HUES48 (cell line): ENCODE data around the gene SNCA.

Experiments
- H3K27ac ChIP-seq: one replicate; pipeline ENCODE4 v1.7.0; 2013; ENCODE audit warnings: low read depth, low read length, inconsistent platforms
- H3K27me3 ChIP-seq: 2 replicates; pipeline ENCODE4 v1.6.1; 2013; ENCODE audit warnings: mild to moderate bottlenecking, low read length; ENCODE audit not compliant: control insufficient read depth, insufficient read depth
- H3K36me3 ChIP-seq: 2 replicates; pipeline ENCODE4 v1.6.1; 2013; ENCODE audit warnings: low read length; ENCODE audit not compliant: control insufficient read depth, insufficient read depth
- H3K4me1 ChIP-seq: 2 replicates; pipeline ENCODE4 v1.6.1; 2013; ENCODE audit warnings: mild to moderate bottlenecking, low read length; ENCODE audit not compliant: control insufficient read depth, insufficient read depth
- H3K4me3 ChIP-seq: 2 replicates; pipeline ENCODE4 v1.5.1; 2013; ENCODE audit warnings: mild to moderate bottlenecking, low read depth, low read length
- H3K9ac ChIP-seq: 2 replicates; pipeline ENCODE4 v1.6.1; 2013; ENCODE audit warnings: mild to moderate bottlenecking, low read depth, low read length, moderate library complexity
- H3K9me3 ChIP-seq: 2 replicates; pipeline ENCODE4 v1.6.1; 2013; ENCODE audit warnings: low read length; ENCODE audit not compliant: control insufficient read depth, insufficient read depth

SNCA gene

GRCh38 chr4:89681219-89681618 is 155.7 kb downstream of the SNCA start:
- Histone ChIP-seq H3K27ac (peak overlapping the region; percentile 58), H3K9me3 (no peaks in the 10 kb centered on the region), H3K36me3 (peaks cover 17% of the 10 kb centered on the region), H3K4me3 (peak overlapping the region; percentile 72), H3K4me1 (peaks cover 6% of the 10 kb centered on the region; the same call in 1 of the 2 replicates), H3K27me3 (no peaks in the 10 kb centered on the region), H3K9ac (peak overlapping the region; percentile 63)

DNA sequence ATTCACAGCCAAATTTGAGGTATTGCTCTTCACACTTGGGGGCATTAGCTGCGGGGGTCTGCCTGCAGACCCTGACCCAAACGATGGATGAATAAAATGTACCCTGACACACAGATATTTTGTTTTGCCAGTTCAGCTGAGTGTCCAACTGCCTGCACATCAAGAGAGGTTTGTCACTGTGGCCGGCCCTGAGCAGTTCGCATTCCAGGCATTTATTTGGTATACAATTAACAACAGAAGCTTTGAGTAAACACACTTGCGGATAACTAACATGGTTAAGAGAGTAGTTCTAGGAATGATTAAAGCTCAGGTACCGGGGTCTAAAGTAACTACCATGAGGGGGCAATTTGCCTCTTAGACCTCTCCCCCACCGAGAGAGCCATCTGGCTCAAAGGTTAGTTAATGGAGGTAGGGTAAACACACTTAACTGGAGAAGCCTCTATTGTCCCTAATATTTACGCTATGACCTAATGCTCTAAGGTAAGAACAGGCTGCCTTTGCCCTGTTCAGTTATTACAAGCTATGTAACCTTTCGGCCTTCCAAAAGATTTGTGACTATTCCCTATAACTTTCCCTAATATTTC is 162.0 kb downstream of the SNCA start:
- no peak overlapping the region for H3K9ac ChIP-seq
- H3K36me3 ChIP-seq = no peaks in the 10 kb centered on the region
- no peak overlapping the region for H3K27ac ChIP-seq
- H3K4me1 ChIP-seq = peaks cover 4% of the 10 kb centered on the region; the same call in 1 of the 2 replicates
- H3K9me3 ChIP-seq = no peaks in the 10 kb centered on the region
- no peak overlapping the region for H3K4me3 ChIP-seq
- no peaks in the 10 kb centered on the region for H3K27me3 ChIP-seq
